ELF-1 (cell line): ENCODE data around the gene JAGN1.
"Not testable (repeated sequence)": the region's sequence is repeated elsewhere in the genome, so short reads cannot be mapped to it uniquely, and the experiment has no call there.

Experiments used
- DNase-seq: peaks from one replicate; pipeline ENCODE4 v3.0.0-alpha.2; 2016; ENCODE audit warnings: low read depth, low spot score

The JAGN1 gene

DNA sequence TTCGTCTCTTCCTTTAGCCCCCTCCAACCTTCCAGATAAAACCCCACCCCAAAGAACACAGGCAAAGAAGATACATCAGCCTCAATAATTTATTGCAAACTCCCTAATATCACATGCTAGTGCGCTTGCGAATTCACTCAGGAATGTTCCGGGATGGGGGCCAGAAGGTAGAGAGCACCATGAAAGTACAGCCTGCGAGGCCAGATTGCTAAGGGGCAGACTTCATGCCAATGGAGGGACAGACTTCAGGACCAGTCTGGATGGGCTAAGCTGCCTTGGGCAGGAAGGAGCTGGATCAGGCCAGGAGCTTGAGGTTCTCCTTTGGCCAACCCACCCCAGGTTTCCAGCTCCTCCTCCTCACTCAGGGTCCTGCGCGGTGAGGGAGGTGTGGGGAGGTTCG lies 23.8 kb upstream of the JAGN1 start:
- no peak for DNase-seq

DNA sequence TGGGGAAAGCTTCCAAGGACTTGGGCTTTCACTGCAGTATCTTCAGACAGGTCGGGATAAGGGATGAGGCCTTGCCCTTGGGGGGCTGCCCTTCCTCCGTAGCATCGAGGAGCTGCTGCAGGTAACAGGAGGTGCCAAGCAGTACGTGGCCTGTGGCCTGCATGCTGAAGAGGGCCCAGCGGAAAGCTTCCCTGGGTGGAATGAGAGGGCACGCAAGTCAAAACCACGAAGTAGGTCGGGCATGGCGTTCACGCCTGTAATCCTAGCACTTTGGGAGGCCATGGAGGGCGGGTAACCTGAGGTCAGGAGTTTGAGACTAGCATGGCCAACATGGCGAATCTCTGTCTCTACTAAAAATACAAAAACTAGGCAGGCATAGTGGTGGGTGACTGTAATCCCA lies 23.3 kb upstream of the JAGN1 start:
- DNase-seq = no peak

DNA sequence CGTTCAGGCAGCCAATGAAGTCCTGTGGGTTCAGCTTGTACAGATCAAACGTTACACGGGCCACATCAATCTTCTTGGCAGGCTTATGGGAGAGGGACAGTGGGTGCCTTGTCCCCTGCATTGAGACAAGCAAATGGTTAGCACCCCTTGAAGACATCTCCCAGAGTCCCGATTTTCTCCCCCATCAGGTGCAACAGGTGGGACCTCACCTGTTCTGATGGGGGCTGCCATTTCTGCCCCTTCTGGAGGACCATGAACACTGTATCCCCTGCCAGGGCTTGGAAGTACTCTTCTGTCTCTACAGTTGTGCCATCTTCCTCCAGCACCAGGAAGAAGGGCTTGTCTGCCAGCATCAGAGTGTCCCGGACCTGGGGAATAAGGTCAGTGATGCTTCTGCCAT lies 20.5 kb upstream of the JAGN1 start:
- DNase-seq = no peak

DNA sequence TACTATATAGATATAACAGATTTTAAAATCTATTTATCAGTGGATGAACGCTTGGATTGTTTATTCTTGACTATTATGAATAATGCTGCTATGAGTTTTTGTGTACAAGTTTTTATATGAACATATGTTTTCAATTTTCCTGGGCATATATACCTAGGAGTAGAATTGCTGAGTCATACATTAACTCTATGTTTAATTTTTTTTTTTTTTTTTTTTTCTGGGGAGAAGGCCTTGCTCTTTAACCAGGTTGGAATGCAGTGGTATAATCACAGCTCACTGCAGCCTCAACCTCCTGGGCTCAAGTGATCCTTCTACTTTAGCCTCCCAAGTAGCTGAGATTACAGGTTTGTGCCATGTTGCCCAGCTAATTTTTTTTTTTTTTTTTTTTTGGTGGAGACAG lies 19.4 kb upstream of the JAGN1 start:
- no peak for DNase-seq

DNA sequence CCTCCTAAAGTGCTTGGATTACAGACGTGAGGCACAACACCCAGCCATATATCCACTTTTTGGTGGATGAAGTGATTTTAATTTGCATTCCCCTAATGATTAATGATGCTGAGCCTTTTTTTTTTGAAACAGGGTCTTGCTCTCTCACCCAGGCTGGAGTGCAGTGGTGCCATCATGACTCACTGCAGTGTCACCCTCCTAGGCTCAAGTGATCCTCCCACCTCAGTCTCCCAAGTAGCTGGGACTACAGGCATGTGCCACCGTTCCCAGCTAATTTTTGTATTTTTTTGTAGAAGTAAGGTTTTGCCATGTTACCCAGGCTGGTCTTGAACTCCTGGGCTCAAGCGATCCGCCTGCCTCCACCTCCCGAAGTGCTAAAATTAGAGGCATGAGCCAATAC lies 18.3 kb upstream of the JAGN1 start:
- DNase-seq = not testable (repeated sequence)

DNA sequence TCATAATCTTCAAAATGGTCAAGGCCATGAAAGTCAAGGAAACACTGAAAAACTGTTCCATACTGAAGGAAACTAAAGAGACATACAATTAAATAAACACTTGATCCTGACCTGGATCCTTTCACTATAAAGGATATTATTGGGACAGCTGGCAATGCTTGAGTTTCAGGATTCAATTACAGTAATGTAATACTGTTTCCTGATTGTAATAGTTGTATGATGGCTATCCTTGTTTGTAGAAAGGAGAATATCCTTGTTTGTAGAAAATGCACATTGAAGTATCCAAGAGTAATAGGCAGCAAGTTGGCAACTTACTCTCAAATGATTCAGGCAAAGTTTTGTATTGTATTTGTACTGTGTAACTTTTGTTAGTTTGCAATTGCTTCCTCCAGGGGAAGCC lies 15.0 kb upstream of the JAGN1 start:
- no peak for DNase-seq

GRCh38 chr3:9876255-9876654 lies 14.2 kb upstream of the JAGN1 start:
- not testable (repeated sequence) for DNase-seq

- peak; percentile 32 for DNase-seq
These were observed 13.4 kb upstream of the JAGN1 start for GRCh38 chr3:9876991-9877390.

- no peak for DNase-seq
These were observed 11.7 kb upstream of the JAGN1 start for GRCh38 chr3:9878700-9879099.

- peak; percentile 60 for DNase-seq
These were observed 10.4 kb upstream of the JAGN1 start, which contains the start of gene CIDEC for GRCh38 chr3:9879830-9880549. Gene CIDEC, minus strand, starts transcription at chr3:9880253. Its CDS starts 1,767 bp downstream, at chr3:9878486.

GRCh38 chr3:9881441-9881840 lies 9.0 kb upstream of the JAGN1 start:
- no peak for DNase-seq

- DNase-seq = peak; percentile 21
These were observed 6.5 kb upstream of the JAGN1 start for GRCh38 chr3:9883706-9884554.

DNA sequence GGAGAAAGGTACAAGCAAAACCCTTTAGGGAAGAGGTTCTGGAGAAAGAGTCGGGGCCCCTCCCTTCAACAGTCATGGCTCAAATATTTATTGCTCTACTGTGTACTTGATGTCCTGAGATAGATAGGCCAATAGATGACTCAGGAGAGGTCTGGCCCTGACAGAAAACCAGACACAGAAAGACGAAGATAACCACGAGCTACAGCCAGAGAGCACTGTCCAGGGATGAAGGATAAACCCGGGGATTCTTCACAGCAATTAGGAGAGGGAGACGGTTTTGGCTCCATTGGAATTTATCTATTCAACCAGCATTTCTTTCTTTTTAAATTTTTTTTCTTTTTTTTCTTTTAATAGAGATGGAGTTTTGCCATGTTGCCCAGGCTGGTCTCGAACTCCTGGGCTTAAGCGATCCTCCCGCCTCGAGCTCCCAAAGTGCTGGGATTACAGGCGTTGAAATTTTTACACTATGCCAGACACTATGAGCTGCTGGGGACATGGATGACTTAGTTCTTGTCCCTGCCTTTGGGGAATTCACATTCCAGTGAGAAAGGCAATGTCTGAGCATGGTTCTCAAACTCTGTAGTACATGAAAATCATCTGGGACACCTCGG lies 5.8 kb upstream of the JAGN1 start:
- DNase-seq = peak; percentile 87

- no peak for DNase-seq
These were observed 4.1 kb upstream of the JAGN1 start for GRCh38 chr3:9886328-9886727.

GRCh38 chr3:9887480-9887879 lies 2.9 kb upstream of the JAGN1 start:
- DNase-seq = no peak

DNA sequence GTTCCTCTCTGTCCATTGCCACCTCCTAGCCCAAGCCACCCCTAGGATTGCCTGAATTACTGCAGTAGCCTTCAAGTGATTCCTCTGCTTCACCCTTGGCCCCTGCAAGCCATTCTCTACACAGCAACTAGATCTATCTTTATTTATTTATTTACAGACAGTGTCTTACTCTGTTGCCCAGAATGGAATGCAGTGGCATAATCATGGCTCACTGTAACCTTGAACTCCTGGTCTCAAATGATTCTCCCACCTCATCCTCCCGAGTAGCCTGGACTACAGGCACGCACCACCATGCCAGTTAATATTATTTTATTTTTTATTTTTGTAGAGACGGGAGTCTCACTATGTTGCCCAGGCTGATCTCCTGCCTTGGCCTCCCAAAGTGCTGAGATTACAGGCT lies 1.9 kb upstream of the JAGN1 start:
- no peak for DNase-seq

DNA sequence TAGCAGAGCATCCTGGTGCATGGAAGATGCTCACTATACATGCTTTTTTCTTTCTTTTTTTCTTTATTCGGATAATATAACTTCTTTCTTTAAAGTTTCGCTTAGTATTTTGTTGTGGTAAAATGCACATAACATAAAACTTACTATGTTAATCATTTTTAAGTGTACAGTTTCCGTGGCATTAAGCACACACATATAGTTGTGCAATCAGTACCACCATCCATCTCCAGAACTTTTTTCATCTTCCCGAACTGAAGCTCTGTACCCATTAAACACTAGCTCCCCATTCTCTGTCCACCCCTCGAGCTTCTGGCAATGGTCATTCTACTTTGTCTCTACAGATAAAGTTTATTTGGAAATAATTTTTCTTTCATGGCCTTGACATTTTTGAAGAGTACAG lies 1.0 kb upstream of the JAGN1 start:
- DNase-seq = no peak

- DNase-seq = no peak
These were observed 737 bp downstream of the JAGN1 start for GRCh38 chr3:9891072-9891622.

DNA sequence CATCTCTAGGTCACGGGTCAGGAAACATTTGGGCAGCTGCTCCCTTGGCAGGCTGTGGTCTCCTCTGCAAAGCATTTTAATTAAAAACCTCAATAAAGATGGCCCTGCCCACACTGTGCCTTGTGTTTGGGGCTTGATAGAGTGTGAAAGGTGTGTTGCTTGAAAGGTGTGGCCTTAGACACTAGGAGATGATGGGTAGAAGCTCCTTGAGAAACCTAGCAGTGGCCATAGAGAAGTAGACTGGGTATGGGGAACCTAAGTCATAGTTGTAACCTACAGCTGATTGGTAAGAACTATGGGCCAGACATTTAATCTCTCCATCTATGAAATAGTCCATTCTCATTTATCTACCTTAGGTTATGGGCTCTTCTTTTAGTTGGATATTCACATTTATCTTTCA lies 3.3 kb downstream of the JAGN1 start:
- no peak for DNase-seq

GRCh38 chr3:9895715-9896114 lies 5.3 kb downstream of the JAGN1 start:
- not testable (repeated sequence) for DNase-seq

DNA sequence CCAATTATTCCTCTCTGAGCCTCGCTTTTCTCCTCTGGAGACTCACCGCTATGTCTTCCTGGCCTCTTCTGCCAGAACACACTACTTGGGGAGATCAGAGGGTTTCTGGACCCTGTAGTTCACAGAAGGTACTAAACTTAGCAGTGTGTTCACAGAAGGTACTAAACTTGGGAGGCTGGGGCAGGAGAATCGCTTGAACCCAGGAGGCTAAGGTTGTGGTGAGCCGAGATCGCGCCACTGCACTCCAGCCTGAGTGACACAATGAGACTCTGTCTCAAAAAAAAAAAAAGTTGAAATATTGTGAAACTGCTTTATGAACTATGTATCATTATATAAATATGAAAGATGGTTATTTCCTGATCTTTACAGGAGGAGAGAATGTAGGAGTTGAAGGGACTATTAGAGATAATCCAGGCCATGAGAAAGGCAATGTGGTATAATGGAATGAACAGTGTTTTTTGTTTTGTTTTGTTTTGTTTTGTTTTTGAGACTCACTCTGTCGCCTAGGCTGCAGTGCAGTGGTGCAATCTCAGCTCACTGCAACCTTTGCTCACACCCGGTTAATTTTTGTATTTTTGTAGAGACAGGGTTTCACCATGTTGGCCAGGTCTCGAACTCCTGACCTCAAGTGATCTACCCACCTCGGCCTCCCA lies 6.5 kb downstream of the JAGN1 start:
- DNase-seq = not testable (repeated sequence)
